Type B pancreatic cell (in vitro differentiated cells): Measurements from ENCODE around the gene KCNAB3. TPM values are rescaled to one million over a fixed set of nuclear protein-coding genes. Genes with fewer than 3 reads are reported as not detected.

ENCODE experiments used
- DNase-seq: peaks from one replicate; pipeline ENCODE4 v3.0.0; 2021; ENCODE audit warnings: mixed read lengths; ENCODE audit not compliant: unreplicated experiment; ENCODE audit errors: extremely low spot score
- H3K27ac Mint-ChIP-seq: 2 replicates; pipeline ENCODE4 v1.8.0; 2021; ENCODE audit warnings: mild to moderate bottlenecking, mixed read lengths
- H3K27me3 Mint-ChIP-seq: 2 replicates; pipeline ENCODE4 v1.8.0; 2021; ENCODE audit warnings: mixed read lengths
- H3K36me3 Mint-ChIP-seq: 2 replicates; pipeline ENCODE4 v1.8.0; 2021; ENCODE audit warnings: mixed read lengths
- H3K4me1 Mint-ChIP-seq: one replicate; pipeline ENCODE4 v1.8.0; 2021; ENCODE audit warnings: mixed read lengths; ENCODE audit not compliant: unreplicated experiment
- H3K4me3 Mint-ChIP-seq: 2 replicates; pipeline ENCODE4 v1.8.0; 2021; ENCODE audit warnings: mild to moderate bottlenecking, mixed read lengths
- H3K9me3 Mint-ChIP-seq: 2 replicates; pipeline ENCODE4 v1.8.0; 2021; ENCODE audit warnings: mixed read lengths
- CTCF ChIP-seq: fragments of 200-600 bp; sonication (generic); conservative IDR thresholded peaks from 2 replicates; pipeline ENCODE4 v1.5.0; 2021; ENCODE audit warnings: antibody characterized with exemption, mild to moderate bottlenecking
- total RNA-seq: library from RNA; stranded (reverse); gene quantifications from 2 replicates; pipeline ENCODE4 v1.2.1, GENCODE V29; 2021; ENCODE audit warnings: low replicate concordance

Gene KCNAB3
- total RNA-seq, 1 donor from 2014 or later, result 9.9 TPM

GRCh38 chr17:7884581-7885366, 44.9 kb downstream of the KCNAB3 start:
- Mint-ChIP-seq H3K27me3 (no peaks in the 10 kb centered on the region), H3K36me3 (no peaks in the 10 kb centered on the region), H3K27ac (no peak overlapping the region), H3K9me3 (no peaks in the 10 kb centered on the region), H3K4me3 (peak overlapping the region; percentile 81), H3K4me1 (no peaks in the 10 kb centered on the region)
- no peak for TF ChIP-seq CTCF
- DNase-seq, result no peak

GRCh38 chr17:7883781-7884386, 45.8 kb downstream of the KCNAB3 start:
- Mint-ChIP-seq H3K27ac (no peak overlapping the region), H3K9me3 (no peaks in the 10 kb centered on the region), H3K27me3 (no peaks in the 10 kb centered on the region), H3K36me3 (no peaks in the 10 kb centered on the region), H3K4me3 (peak overlapping the region; percentile 88), H3K4me1 (no peaks in the 10 kb centered on the region)
- TF ChIP-seq CTCF, result no peak
- DNase-seq, result no peak

- no peaks in the 10 kb centered on the region for H3K27me3 Mint-ChIP-seq
- no peak overlapping the region for H3K4me3 Mint-ChIP-seq
- H3K9me3 Mint-ChIP-seq, result no peaks in the 10 kb centered on the region
- H3K4me1 Mint-ChIP-seq, result no peaks in the 10 kb centered on the region
- DNase-seq, result no peak
- TF ChIP-seq CTCF, result no peak
- no peaks in the 10 kb centered on the region for H3K36me3 Mint-ChIP-seq
- H3K27ac Mint-ChIP-seq, result no peak overlapping the region
Observed at GRCh38 chr17:7882629-7883028, 47.0 kb downstream of the KCNAB3 start.

GRCh38 chr17:7882068-7882467, 47.6 kb downstream of the KCNAB3 start:
- Mint-ChIP-seq H3K4me3 (no peak overlapping the region), H3K4me1 (no peaks in the 10 kb centered on the region), H3K9me3 (no peaks in the 10 kb centered on the region), H3K36me3 (peaks cover 4% of the 10 kb centered on the region), H3K27me3 (no peaks in the 10 kb centered on the region), H3K27ac (no peak overlapping the region)
- no peak for TF ChIP-seq CTCF
- no peak for DNase-seq

- Mint-ChIP-seq H3K36me3 (peaks cover 7% of the 10 kb centered on the region), H3K27me3 (no peaks in the 10 kb centered on the region), H3K4me3 (no peak overlapping the region), H3K4me1 (no peaks in the 10 kb centered on the region), H3K9me3 (no peaks in the 10 kb centered on the region), H3K27ac (no peak overlapping the region)
- DNase-seq, result no peak
- TF ChIP-seq CTCF, result no peak
Observed at GRCh38 chr17:7881276-7882054, 48.2 kb downstream of the KCNAB3 start.
